ENCODE data around the gene DZIP1L. TPM values are rescaled to one million over a fixed set of nuclear protein-coding genes. Genes with fewer than 3 reads are reported as not detected.

DZIP1L gene
- total RNA-seq, 1 donor from 2014 or later: 27.5 TPM

GRCh38 chr3:138054057-138054456, 61.4 kb downstream of the DZIP1L start:
- H3K4me1 ChIP-seq: no peaks in the 10 kb centered on the region
- DNase-seq (ENCODE audit: extremely low spot score in 2 of 2): no peak
- intact Hi-C loops (cut with DNase I): no loop called here
- H3K27me3 ChIP-seq: no peaks in the 10 kb centered on the region
- no peak overlapping the region for H3K4me3 ChIP-seq
- H3K9me3 ChIP-seq: no peaks in the 10 kb centered on the region
- TF ChIP-seq POLR2A (IDR thresholded peaks at IDR 0.05) (no peak), POLR2AphosphoS5 (IDR thresholded peaks at IDR 0.05; ENCODE audit: insufficient read depth in 1 of 2, low read depth in 1 of 2) (no peak)
- TF ChIP-seq, protein P1, sequence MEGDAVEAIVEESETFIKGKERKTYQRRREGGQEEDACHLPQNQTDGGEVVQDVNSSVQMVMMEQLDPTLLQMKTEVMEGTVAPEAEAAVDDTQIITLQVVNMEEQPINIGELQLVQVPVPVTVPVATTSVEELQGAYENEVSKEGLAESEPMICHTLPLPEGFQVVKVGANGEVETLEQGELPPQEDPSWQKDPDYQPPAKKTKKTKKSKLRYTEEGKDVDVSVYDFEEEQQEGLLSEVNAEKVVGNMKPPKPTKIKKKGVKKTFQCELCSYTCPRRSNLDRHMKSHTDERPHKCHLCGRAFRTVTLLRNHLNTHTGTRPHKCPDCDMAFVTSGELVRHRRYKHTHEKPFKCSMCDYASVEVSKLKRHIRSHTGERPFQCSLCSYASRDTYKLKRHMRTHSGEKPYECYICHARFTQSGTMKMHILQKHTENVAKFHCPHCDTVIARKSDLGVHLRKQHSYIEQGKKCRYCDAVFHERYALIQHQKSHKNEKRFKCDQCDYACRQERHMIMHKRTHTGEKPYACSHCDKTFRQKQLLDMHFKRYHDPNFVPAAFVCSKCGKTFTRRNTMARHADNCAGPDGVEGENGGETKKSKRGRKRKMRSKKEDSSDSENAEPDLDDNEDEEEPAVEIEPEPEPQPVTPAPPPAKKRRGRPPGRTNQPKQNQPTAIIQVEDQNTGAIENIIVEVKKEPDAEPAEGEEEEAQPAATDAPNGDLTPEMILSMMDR (IDR thresholded peaks at IDR 0.05): no peak
- H3K27ac ChIP-seq: no peak overlapping the region
- H3K36me3 ChIP-seq: no peaks in the 10 kb centered on the region

GRCh38 chr3:138051947-138052802, 63.2 kb downstream of the DZIP1L start:
- DNase-seq (ENCODE audit: extremely low spot score in 2 of 2): no peak
- no peaks in the 10 kb centered on the region for H3K27me3 ChIP-seq
- no peak overlapping the region for H3K27ac ChIP-seq
- H3K9me3 ChIP-seq: no peaks in the 10 kb centered on the region
- TF ChIP-seq POLR2AphosphoS5 (IDR thresholded peaks at IDR 0.05; ENCODE audit: insufficient read depth in 1 of 2, low read depth in 1 of 2): no peak
- TF ChIP-seq POLR2A (IDR thresholded peaks at IDR 0.05): no peak
- TF ChIP-seq, protein P1 (IDR thresholded peaks at IDR 0.05): no peak
- intact Hi-C loops (cut with DNase I): no loop called here
- H3K4me3 ChIP-seq: no peak overlapping the region
- H3K36me3 ChIP-seq: no peaks in the 10 kb centered on the region
- no peaks in the 10 kb centered on the region for H3K4me1 ChIP-seq

GRCh38 chr3:138049157-138049919, 66.1 kb downstream of the DZIP1L start:
- Histone ChIP-seq H3K27me3 (no peaks in the 10 kb centered on the region), H3K4me3 (no peak overlapping the region), H3K27ac (no peak overlapping the region), H3K36me3 (no peaks in the 10 kb centered on the region), H3K9me3 (no peaks in the 10 kb centered on the region), H3K4me1 (no peaks in the 10 kb centered on the region)
- TF ChIP-seq POLR2A (IDR thresholded peaks at IDR 0.05) (no peak), POLR2AphosphoS5 (IDR thresholded peaks at IDR 0.05; ENCODE audit: insufficient read depth in 1 of 2, low read depth in 1 of 2) (no peak)
- TF ChIP-seq, protein P1 (IDR thresholded peaks at IDR 0.05): no peak
- no peak for DNase-seq (ENCODE audit: extremely low spot score in 2 of 2)
- intact Hi-C loops (cut with DNase I): no loop called here

- DNase-seq (ENCODE audit: extremely low spot score in 2 of 2): no peak
Measured at GRCh38 chr3:138047596-138048158, 67.7 kb downstream of the DZIP1L start.

More at GRCh38 chr3:138047596-138048158, 67.7 kb downstream of the DZIP1L start:
- Histone ChIP-seq H3K27ac (no peak overlapping the region), H3K4me3 (no peak overlapping the region), H3K9me3 (no peaks in the 10 kb centered on the region), H3K4me1 (no peaks in the 10 kb centered on the region), H3K36me3 (no peaks in the 10 kb centered on the region), H3K27me3 (no peaks in the 10 kb centered on the region)
- intact Hi-C loops (cut with DNase I): no loop called here
- TF ChIP-seq POLR2AphosphoS5 (IDR thresholded peaks at IDR 0.05; ENCODE audit: insufficient read depth in 1 of 2, low read depth in 1 of 2): no peak
- no peak for TF ChIP-seq POLR2A (IDR thresholded peaks at IDR 0.05)
- TF ChIP-seq, protein P1 (IDR thresholded peaks at IDR 0.05): no peak
